GM12892 (cell line): ENCODE results near the gene HPCAL1.

Experiments
- POLR2A ChIP-seq: IDR thresholded peaks from 2 replicates; pipeline ENCODE4 v1.6.1; 2011; ENCODE audit warnings: low read depth, low read length, control low read depth
- POLR2AphosphoS5 ChIP-seq: IDR thresholded peaks from 2 replicates; pipeline ENCODE4 v1.6.1; 2011; ENCODE audit warnings: low read depth, low read length, control low read depth
- TAF1 ChIP-seq: IDR thresholded peaks from 2 replicates; pipeline ENCODE4 v1.6.1; 2011; ENCODE audit warnings: low read depth, mild to moderate bottlenecking, control low read depth, low read length, borderline replicate concordance

DNA sequence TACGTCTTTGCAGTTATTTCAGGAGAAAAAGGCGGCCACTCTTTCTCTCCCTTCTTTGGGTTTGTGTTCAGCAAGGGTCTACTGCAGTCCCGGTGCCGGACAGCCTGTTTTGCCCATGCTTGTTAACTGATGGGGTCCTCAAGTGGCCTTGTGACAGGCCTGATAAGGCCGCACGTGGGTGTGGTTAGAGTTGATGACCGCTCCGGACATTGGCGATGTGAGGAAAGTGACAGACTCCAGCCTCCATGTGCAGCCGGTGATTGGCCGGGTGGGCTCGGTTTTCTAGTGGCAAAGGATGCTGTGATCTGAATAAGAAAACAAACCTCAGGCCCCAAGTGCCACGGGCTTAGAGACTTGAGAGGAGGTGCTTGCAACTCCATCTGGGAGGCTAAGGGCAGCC lies 15.6 kb downstream of the HPCAL1 start:
- TF ChIP-seq POLR2A (no peak), POLR2AphosphoS5 (no peak), TAF1 (no peak)
